HCEC 1CT (cell line): ENCODE measurements around the gene CEP85L.
A peak's percentile ranks its signal among the peaks of the same experiment; 100 is the strongest.

Experiments used
- DNase-seq: peaks from one replicate; pipeline ENCODE4 v3.0.0-alpha.2; 2017

The CEP85L gene

DNA sequence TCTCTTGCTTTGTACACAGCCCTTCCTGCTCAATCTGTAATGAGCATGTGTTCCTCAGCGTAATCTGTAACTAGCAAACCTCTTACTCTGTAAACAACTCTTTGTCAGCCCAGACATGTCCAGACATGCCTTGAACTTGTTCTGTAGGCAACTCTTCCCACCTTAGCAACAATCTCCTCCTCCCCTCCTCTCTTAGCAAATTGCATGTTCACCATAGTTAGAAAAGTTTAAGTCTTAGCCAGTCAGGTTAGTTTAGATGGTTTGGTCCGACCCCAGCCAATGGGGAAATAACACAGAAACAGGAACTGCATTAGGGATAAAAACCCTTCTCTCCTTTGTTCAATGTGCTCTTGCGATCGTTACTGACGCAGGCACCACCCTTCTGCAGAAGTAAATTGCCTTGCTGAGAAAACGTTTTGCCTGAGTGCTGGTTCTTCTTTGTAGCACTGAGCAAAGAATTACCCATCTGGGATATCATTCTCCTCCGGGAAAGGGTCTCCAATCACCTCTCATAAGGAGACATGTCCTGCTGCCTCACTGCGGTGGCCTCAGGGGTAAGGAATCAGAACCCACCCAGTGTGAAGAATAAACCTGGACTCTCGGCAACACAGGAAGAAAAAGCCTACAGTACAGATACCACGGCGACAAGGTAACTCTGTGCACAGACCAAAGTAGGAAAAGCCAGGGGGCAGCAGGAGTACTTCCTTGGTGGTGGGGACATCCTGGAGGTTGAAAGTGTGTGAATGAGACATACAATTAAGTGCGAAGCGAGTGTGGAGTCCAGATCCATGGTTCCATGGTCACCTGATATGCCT is 77.1 kb downstream of the CEP85L start:
- DNase-seq: no peak

- no peak for DNase-seq
These were observed 80.3 kb downstream of the CEP85L start for GRCh38 chr6:118571121-118571520.

DNA sequence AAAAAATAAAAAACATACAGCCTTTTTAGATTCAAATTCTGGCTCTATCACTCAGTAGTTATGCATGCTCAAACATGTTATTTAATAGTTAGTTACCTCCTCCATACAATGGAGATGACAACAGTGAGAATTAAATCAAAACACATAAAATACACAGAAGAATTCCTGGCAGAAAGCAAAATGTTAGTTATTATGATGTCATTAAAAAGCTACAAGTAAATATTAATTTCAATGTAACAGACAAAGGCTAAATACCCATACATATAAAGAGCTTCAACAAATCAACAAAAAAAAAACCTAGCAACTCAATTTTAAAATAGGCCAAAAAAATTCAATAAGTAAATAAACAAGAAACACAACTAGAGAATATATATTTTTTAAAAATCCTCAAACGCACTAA is 81.9 kb downstream of the CEP85L start:
- no peak for DNase-seq

GRCh38 chr6:118567974-118568373 is 83.4 kb downstream of the CEP85L start:
- no peak for DNase-seq

DNA sequence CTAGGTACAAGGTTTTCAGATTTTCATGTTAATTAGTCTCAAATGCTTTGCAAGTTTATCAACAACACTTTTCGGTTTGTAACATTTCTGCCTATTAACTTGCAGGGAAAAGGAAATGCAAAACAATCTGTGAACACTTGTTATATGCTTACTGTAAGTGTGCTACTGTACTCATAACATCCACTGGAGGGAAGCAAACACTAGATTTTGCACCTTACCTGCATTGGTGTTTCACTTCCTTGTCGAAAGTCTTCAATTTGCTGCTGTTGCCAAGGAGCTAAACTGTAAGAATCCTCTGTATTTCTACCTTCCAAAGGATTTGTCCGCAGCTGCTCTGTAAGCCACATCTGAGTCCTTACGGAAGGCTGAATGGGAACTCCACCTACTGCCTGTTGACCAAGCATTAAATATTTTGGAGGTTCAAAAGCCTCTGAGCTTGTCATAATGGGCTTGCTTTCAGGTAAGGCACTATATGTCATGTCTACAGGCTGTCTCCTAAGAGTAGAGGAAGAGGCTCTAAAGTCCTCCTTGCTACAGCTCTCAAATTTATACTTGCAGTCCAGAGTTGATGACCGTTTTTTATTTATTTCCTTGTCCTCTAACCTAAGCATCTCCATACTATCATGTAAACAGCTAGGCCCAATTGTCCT is 86.0 kb downstream of the CEP85L start:
- no peak for DNase-seq

GRCh38 chr6:118562959-118563358 is 88.4 kb downstream of the CEP85L start:
- DNase-seq: peak; percentile 8

DNA sequence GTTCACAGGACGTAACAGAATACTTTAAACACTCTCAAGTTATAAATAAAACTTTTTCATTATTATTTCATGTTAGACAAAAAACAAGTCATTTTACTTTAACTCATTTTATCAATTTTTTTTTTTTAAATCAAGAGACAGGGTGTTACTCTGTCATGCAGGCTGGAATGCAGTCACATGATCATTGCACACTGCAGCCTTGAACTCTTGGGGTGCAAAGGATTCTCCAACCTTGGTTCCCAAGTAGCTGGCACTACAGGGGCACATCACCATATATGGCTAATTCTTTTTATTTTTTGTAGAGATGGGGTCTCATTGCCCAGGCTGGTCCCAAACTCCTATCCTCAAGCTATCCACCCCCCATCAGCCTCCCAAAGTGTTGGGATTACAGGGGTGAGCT is 89.1 kb downstream of the CEP85L start:
- DNase-seq: no peak

DNA sequence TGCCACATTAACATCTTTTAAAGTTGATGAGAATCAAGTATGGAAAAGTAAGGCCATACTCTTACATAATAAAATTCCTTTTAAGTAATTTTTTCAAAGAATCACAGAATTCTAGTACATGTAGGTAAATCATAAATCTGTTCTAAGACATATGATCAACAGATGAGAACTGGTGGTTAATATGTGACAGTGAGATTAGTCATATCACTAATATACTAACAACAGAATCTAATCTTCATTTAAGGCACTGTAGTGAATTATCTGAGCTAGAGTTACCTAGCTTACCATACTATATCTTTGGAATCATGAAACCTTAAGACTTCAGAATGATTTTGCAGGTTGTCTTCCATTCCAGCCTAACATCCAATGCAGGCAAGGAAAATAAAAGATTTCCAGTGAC is 91.7 kb downstream of the CEP85L start:
- peak; percentile 57 for DNase-seq

- peak; percentile 11 for DNase-seq
These were observed 92.8 kb downstream of the CEP85L start for GRCh38 chr6:118558464-118559217.

- DNase-seq: no peak
These were observed 96.7 kb downstream of the CEP85L start for GRCh38 chr6:118554698-118555097.

- DNase-seq: no peak
These were observed 98.3 kb downstream of the CEP85L start for GRCh38 chr6:118553132-118553531.

- peak; percentile 76 for DNase-seq
These were observed 100.0 kb downstream of the CEP85L start for GRCh38 chr6:118551063-118552053.

DNA sequence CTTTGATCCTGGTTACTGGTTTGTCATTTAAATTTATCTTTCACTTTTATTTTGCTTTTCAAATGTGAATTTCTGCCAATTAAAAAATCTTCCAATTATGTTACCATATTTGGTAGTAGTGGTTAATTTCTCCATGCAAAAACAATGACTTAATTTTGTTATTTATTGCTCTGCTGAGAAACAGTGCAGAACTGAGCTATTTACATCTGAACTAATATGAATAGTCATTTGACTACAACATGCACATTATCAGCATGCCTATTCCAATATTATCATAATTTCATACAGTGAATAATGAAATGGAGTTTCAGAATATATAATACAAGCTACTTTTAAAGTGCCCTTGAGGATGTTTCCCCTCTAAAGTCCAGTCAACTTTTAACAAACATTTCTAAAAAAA is 102.8 kb downstream of the CEP85L start:
- no peak for DNase-seq

DNA sequence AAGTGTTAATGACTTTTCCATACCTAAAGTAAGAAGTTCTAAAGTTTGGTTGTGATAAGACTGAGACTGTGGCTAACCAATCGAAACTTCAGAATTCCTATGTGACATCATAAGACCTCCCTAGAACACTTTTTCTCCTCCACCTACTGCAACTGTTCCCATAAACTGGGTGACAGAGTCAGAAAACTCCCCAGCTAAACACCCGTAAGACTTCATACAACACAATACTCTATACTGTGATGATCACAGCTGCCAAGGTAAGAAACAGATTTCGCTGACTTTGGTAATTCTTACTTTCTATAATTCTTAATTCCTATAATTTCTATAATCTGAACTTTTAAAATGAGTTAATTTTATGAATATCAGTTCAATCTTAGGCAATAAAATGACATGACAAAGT is 103.3 kb downstream of the CEP85L start, which contains the start of gene PLN:
TSS of gene PLN (plus strand) at position 161 of the 400 bp plus-strand sequence. CDS start 10,626 bp downstream, outside the sequence.
- no peak for DNase-seq

GRCh38 chr6:118546880-118547218 is 104.5 kb downstream of the CEP85L start:
- no peak for DNase-seq

DNA sequence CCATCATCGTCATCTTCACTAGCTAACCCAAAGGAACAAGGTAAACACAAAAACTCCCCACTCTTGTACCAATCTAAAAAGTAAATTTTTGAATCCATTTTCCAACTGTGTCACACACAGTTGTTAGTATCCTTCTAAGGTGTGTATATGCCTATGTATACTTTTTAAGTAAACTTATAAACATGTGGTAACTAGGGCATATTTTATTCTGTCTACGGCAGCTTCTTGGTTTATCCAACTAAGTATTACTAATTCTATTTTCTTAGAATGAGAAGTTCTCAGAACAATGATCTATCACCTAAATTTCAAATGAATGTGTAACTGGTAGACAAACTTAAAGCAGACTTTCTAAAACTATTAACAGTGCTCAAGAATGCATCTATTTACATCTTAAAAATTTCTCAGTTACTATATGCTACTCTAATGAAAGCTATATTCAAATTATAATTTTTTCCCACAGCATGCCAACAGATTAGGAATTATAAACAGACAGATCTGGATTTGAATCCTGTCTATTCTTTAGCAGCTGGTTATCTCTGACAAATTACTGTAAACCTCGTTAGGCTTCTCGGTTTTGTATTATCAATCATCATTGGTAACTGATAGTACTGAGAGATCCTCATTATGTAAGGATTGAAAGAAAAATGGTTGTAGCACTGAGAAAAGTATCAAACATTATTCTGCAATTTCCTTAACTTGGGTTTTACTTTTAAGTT is 105.1 kb downstream of the CEP85L start:
- no peak for DNase-seq

DNA sequence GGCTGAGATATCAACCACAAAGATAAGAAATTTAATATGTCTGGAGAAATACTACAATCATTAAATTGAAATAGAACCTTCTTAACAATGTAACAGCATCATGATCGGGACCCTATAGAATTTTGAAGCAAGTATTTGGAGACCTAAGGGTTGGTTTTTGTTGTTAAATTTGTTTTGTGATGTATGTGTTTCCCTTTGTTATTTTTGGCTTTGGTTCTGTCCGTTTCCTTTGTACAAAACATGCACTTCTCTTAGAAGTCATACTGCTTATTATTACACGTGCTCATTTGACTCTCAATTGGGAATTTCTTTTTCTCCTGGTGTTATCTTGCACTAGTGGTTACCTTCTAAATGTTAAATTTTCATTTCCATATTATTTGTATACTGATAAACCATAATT is 107.3 kb downstream of the CEP85L start:
- DNase-seq: no peak

DNA sequence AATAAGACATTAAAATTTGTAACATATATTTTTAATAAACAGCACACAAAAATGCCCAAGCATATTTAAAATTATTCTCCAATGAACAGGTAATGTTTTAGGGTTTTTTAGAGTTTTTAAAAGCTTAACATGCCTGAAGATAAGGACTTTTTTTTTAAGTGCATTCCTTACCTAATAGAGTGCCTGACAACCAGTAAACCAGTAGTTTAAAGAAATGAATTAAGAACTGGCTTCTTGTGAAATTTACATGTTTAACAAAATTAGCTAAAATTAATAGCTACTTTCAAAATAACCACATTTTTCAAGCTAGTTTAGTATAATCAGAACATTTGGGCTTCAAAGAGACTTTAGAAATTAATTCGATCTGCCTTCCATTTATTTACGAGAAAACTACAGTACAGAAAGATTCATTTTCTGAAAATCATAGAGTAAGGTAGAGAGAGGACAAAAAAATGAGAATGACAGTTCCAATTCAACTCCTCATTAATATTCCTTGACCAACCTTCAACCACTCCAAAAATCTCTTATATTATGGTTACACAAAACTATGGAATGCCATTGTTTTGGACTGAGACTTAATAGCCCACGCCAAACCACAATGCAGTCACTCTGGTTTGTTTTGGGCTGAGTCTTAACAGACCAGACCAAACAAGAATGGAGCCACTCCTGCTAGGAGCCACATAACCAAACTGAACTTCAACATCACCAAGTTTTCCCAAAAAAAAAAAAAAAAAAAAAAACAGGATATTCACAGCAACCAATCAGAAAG is 109.0 kb downstream of the CEP85L start:
- no peak for DNase-seq

GRCh38 chr6:118537574-118537973 is 113.8 kb downstream of the CEP85L start:
- no peak for DNase-seq

DNA sequence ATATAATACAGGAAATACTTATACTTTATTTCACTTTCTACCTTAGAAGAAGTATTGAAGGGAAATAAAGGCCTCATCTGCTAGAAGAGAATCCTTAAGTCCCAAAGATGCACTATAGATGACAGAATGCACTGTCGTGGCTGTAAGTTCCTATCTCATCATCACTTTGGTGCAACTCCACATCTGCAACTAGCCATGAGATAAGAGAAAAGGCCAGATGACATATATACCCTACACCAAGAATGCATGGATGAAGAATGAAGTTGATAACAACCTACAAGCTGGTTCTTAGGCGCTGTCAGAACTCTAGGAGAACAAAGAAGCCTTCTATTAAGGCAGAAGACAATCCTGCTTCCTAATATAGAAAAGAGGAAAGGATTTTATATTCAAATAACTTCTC is 114.9 kb downstream of the CEP85L start:
- no peak for DNase-seq
